GM21723 (cell line): ENCODE data around the gene RPE.

Source experiments
- ATAC-seq: cut with Tn5 transposase; IDR thresholded peaks from one replicate; pipeline ENCODE4 v1.9.1; 2021; ENCODE audit warnings: mild to moderate bottlenecking, moderate library complexity; ENCODE audit not compliant: unreplicated experiment

Gene RPE

GRCh38 chr2:210002158-210003157, at the start of gene RPE:
Gene RPE, plus strand, starts transcription at chr2:210002638. Its CDS starts 24 bp downstream, at chr2:210002662.
- ATAC-seq: peak; percentile 100

DNA sequence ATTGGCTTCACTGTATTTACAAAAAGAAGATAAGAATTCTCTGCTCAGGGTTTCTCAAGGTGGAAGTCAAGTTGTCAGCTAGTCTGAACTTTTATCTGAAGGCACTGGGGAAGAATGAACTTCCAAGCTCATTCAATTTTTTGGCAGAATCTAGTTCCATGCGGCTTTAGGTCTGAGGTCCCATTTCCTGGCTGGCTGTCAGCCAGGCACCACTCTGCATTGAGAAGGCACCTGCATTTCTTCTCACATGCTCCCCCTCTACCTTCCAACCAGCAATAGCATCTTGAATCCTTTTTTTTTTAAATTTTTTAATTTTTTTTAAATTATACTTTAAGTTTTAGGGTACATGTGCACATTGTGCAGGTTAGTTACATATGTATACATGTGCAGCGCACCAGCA, 46.2 kb upstream of the RPE start:
- no peak for ATAC-seq

GRCh38 chr2:209958016-209958415, 44.4 kb upstream of the RPE start:
- ATAC-seq: no peak

- no peak for ATAC-seq
These were observed 42.4 kb upstream of the RPE start for GRCh38 chr2:209960045-209960444.

DNA sequence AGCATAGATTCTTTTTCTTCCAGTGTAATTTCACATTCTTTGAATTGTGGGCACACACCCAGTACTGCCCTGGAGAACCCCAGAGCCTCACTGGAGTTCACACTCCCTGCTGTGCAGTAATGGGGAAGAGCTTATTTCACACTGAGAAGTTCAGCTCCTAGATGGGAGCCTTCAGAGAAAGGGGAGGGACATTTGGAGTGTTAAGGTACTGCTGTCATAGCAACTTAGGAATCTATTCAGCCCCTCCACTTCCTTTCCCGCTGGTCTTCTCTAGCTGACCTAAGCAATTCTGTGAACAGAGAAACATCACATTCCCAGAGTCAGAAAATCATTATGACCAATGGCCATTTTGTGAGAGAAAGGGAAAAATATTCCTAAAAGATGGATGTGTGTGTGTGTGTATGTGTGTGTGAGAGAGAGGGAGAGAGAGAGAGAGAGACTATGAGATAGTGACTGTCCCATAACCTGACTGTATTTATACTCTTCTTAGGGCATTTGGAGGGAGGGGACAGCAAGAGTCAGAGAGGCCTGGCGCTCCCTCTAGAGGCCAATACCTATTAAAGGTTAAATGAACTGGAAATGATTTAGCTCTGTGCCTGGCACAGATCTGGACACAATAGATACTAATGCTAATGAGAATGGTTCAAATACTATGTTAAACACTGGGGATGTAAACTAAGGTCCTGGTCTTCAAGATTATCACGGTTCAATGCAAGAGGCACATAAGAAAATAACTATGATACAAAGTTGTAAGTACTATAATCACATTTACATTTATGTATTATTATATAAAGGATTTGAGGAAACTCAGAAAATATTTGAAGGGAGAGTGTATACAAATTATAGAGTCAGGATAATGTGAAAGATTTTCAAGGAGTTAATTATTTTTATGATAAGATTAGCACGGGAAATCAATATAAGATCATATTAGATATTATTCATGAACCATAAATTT, 41.5 kb upstream of the RPE start:
- peak; percentile 91 for ATAC-seq

DNA sequence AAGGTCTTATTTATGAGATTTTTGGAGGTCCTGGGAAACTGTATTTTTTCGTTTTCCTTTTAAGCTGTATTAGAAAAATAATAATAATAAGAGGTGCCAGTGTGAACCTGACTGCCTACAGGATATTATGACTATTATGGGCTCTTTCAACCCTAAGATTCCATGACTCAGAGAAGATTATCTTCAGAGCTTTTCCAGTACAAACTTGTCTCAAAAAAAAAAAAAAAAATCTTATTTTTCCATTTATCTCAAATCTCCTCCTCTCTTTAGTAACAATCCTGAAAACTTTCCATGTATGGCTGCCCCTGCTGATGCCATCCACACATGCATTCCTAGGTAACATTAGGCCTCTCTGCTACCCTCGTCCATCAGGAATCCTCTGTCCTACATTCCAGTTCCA, 36.7 kb upstream of the RPE start:
- no peak for ATAC-seq

DNA sequence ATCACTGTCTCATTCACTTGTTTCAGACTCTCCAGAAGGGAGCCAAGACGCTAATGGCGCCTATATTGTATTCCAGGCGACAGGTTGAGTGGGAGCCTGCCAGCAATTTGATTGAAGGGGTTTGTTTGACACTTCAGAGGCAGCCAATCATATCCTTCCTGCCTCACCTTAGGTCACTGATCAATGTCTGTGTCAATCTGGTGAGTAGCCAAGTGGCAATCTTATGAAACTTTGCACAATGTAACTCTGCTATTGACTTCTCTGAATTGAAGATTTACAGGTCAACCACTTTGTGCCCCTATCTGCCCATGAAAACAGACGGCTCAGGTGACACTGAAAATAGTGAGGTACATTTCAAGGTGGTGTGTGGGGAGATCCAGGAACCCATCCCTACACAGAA, 32.7 kb upstream of the RPE start:
- ATAC-seq: no peak

DNA sequence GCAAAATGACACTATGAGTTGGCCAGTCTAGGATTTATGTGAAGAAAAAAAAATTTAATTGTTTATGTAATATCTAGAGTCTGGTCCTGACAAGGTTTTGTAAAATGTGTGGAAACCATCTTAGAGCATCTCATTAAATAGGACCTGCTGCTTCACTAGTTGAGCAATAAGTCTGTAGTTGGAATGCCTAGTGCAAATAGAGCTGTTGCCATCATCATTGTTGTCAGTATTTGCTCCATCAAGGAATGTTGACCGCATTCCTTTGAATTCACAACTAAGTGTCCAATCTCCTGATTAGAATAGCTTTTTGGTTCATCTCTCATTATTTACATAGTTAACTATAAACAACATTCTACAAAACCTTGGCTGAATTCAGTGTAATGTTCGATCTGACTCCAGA, 32.2 kb upstream of the RPE start:
- ATAC-seq: no peak

DNA sequence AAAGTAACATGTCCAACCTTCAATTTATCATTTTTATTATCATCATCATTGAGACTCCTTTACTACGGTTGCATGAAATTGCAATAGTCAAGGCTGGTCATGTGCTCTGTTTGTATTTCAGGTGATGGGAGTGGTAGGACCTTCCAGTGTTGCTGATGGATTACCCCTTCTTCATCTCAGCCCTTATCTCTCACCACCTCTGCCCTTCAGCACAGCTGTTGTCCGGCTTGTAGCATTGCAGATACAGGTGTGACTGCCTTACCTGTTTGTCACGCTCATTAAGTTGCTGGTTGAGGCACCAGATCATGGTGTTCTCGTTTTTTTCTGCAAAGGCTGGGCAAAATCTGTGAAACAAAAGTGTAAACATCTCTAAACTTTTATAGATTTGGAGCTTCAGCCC, 31.7 kb upstream of the RPE start:
- ATAC-seq: no peak

DNA sequence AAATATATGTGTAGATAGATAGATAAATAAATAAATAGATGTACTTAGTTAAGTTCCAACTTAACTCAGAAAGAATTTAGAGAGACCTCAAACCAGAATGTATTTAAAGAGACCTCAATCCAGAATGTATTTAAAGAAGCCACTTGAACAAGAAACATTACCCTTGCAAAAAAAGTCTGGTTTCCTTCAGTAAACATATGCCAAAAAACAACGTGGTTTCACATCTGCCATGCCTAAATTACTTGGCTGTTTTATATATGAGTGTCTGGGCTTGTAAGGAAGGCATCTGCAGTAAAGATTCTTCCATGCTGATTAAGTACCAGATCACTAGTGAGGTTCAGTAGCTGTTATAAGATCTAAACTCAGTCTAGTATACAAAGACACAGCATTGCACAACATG, 29.1 kb upstream of the RPE start:
- no peak for ATAC-seq

GRCh38 chr2:209974576-209974975, 27.9 kb upstream of the RPE start:
- ATAC-seq: no peak

DNA sequence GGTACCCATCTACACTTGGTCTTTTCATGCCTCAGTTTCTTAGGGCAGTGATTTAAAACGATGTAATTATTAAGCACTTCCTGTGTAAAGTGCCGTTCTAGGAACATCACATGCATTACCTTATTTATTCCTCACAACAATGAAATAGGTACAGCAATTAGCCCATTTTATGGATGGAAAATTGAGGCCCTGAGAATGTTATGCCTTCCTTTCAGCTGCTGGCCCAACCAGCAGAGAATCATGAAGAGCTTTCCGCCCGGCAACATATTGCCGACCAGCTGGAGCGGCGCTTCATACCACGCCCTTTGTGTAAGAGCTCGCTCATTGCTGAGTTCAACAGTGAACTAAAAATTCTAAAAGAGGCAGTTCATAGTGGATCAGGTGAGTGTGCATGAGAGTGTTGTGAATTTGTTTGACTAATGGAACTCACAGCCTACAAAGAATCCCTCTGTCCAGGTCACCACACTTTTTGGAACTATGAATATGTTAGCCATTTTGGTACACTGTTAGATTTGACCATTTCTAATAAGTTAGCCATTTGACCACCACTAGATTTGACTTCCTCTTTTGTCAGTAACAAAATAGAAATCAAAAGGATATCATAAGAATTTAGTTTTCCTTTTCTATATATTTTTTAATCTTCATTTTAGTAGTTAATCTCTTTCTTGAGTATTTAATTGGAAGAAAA, 25.6 kb upstream of the RPE start:
- ATAC-seq: peak; percentile 48

GRCh38 chr2:209977386-209978239, 24.8 kb upstream of the RPE start:
- peak; percentile 50 for ATAC-seq

DNA sequence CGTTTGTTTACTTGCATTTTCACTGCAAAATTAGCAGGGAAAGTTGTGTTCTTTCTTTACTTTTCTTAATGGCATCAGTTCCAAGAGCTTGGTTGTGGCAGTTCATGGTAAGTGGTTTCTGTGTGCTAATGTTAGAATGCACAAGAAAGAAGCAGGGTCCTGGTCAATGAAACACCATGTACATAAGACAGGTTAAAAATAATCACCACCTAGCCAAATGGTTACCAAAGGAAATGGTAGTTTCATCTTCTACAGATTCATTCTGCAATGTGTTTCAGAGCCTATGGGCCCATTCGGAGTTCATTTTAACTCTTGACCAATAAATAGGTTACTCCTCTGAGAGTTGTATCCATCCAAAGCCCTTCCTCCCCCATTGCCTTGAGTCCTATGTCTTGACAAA, 18.1 kb upstream of the RPE start:
- no peak for ATAC-seq

GRCh38 chr2:209985874-209986273, 16.6 kb upstream of the RPE start:
- no peak for ATAC-seq

GRCh38 chr2:209986415-209986814, 16.0 kb upstream of the RPE start:
- no peak for ATAC-seq

DNA sequence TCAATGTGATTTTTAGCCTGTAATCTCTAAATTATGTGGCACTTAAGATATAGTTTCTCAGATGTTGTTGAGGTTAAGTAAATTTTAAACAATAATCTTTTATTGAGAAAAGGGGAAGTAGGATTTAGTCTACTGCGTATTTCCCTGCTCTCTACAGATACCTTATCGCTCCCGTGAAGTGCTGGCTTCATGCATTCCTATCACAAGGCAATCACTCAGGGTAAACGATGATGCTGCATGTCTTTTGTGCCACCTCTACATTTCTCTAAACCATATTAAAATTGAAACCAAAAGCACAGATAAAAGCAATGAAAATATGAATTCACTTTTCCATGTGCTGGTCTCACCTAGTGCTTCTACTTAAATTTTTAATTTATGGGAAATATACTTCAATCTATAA, 14.4 kb upstream of the RPE start:
- ATAC-seq: no peak

GRCh38 chr2:209990838-209991237, 11.6 kb upstream of the RPE start:
- ATAC-seq: no peak

GRCh38 chr2:209993968-209994367, 8.5 kb upstream of the RPE start:
- ATAC-seq: no peak

DNA sequence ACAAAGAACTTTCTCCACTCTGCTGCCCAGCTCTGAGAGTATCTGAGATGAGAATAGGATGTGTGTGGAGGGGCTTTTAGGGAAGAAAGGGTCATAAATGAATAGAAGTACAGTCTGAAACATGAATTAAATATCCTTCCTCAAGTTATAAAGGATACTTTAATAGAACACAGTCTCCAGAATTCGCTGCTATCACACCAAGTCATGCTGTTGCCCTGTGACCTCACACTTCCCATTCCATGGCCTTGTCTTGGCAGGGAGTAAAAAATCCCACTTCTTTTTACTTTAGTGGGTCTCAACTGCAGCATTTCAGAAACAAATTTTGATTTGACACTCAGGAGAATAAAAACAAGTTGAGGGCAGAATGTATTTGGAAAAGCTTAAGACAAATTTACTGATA, 3.8 kb upstream of the RPE start:
- no peak for ATAC-seq
